Ramos (cell line): ENCODE measurements around the gene ZNF783.
"Not testable (repeated sequence)": the region's sequence is repeated elsewhere in the genome, so short reads cannot be mapped to it uniquely, and the experiment has no call there.

ENCODE experiments used
- in situ Hi-C: fragments of 300-500 bp; cut with MboI; formaldehyde crosslinking; loops from one replicate; pipeline ENCODE4 v1.14.3; 2022; ENCODE audit warnings: low sequenced_read_pairs; ENCODE audit not compliant: unreplicated experiment

ZNF783 gene

GRCh38 chr7:149295481-149295850 lies 33.5 kb downstream of the ZNF783 start:
- in situ Hi-C loops = no loop called here

DNA sequence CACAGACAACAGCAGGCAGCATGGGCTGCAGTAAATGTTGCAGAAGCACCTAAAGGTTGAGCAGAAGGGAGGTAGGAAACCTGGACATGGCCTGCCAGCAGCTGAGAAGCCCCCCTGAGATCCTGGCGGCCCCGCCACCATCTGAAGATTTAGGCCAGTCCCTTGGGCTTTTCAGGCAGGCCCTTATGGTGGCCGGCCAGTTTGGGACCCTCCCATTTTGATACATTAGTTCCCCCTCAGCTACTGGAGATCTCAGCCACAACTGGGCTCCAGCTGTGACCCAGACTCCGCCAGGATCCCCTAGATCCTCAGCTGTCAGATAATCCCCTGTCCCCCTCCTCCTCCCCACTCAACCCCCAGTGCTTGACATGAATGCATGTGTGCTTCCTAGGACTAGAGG lies 34.4 kb downstream of the ZNF783 start:
- in situ Hi-C loops = no loop called here

DNA sequence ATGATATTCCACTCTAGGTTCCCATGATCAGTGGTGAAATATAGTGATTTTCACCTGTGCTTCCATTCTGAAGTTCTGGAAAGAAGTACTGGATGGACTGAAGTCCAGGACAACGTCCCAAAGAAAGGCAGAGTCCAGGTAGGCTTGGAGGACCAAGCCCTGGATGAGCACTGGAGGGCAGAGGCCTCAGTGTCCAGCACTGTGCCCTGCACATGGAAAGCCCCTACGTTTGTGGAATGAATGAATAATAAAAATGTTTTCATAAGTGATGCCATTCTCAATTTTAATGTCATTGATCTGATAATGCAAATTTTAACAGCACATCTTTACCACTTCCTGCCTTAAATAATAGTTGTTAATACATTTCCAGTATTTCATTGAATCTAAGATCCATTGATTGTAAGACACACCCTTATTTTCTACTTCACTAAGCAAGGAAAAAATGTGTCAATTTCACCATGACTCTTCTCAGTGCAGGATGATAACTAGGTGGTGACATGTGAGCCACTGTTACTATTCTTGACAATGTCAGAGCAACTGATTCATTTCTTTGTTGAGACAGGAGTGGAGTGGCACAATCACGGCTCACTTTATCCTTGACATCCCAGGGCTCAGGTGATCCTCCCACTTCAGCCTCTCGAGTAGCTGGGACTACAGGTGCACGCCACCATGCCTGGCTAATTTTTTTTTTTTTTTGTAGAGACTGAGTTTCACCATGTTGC lies 35.2 kb downstream of the ZNF783 start:
- in situ Hi-C loops = no loop called here

GRCh38 chr7:149300620-149301285 lies 38.8 kb downstream of the ZNF783 start:
- in situ Hi-C loops = no loop called here

GRCh38 chr7:149302222-149302621 lies 40.2 kb downstream of the ZNF783 start:
- in situ Hi-C loops = no loop called here

DNA sequence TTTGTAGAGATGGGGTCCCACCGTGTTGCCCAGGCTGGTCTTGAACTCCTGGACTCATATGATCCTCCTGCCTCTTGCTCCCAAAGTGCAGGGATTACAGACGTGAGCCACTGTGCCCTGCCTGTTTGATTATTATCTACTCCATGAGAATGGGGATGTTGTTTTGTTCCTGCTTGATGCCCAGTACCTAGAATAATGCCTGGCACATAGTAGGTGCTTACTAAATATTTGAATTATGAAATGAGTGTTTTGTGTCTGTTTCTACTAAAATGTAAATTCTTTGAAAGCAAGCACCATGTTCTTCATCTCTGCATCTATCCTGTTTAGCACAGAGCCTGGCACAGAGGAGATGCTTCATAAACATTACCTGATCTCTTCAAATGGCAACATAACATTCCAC lies 40.9 kb downstream of the ZNF783 start:
- in situ Hi-C loops = no loop called here

- in situ Hi-C loops = no loop called here
These were observed 42.0 kb downstream of the ZNF783 start for GRCh38 chr7:149304006-149304405.

GRCh38 chr7:149306854-149307253 lies 44.9 kb downstream of the ZNF783 start:
- in situ Hi-C loops = no loop called here

- in situ Hi-C loops = no loop called here
These were observed 45.9 kb downstream of the ZNF783 start for GRCh38 chr7:149307775-149308501.

DNA sequence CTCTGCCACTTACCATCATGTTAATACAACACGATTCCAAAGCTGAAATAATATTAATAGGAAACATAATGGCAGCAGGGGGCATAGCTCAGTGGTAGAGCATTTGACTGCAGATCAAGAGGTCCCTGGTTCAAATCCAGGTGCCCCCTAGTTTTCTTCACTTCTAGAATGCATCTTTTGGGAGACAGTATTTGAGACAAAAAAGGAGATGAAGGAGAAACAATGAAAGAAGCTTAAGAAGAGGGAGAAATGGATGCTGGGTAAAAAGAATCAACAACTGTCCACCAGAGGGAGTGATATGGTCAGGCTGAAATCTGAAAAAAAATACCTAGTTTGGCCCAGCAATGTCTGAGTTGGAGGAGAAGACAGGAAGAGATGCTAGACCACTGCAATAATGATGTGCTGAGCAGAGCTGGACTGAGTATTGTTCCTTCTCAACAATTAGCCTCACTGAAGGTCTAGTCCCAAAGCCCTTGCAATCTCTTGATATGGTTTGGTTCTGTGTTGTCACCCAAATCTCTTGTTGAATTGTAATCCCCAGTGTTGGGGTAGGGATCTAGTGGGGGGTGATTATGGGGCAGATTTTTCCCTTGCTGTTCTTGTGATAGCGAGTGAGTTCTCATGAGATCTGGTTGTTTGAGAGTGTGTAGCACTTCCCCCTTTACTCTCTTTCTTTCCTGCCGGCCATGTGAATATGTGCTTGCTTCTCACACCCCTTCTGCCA lies 48.3 kb downstream of the ZNF783 start:
- in situ Hi-C loops = no loop called here

DNA sequence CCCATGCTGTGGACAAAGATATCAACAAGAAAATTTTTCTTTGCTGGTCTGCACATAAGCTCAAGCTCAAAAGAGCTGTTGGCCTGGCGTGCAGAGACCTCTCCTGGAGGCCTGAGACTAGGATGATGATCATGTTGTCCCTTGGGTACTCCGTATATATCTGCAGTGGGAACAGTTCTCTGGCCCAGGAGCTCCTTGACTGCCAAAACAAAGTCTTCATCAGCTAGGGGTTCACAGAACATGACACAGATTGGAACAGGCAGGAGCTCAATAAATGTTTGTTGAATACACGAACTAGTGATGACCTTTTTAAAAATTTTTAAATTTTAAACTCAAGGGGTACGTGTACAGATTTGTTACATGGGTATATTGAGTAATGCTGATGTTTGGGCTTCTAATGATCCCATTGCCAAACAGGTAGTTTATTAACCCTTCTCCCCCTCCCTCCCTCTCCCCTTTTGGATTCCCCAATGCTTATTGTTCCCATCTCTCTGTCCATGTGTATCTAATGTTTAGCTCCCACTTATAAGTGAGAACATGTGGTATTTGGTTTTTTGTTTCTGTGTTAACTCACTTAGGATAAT lies 49.1 kb downstream of the ZNF783 start:
- in situ Hi-C loops = no loop called here

- in situ Hi-C loops = no loop called here
These were observed 52.0 kb downstream of the ZNF783 start for GRCh38 chr7:149313981-149314380.

DNA sequence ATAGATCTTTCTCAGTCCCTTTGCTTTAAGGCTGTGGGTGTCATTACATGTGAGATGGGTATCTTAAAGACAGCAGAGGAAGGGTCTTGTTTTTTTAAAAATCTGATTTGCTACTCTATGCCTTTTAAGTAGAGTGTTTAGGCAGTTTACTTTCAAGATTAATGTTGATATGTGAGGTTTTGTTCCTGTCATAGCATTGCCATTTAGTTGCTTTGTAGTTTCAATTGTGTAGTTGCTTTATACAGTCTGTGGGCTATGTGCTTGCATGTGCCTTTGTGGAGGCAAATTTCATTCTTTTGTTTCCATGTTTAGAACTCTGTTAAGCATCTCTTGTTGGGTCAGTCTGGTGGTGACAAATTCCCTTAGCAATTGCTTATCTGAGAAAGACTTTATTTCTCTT lies 54.6 kb downstream of the ZNF783 start:
- in situ Hi-C loops = no loop called here

DNA sequence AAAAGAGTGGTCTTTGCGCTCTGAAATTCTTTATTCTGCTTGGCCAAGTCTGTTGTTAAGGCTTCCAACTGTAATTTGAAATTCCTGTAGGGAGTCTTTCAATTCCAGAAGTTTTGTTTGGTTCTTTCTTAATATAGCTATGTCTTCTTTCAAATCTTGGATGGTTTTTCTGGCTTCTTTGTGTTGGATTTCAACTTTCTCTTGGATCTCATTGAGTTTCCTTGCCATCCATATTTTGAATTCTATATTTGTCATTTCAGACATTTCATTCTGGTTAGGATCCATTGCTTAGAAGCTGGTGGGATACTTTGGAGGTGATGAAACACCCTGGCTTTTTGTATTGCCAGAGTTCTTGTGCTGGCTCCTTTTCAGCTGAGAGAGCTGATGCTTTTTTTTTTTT lies 55.5 kb downstream of the ZNF783 start:
- in situ Hi-C loops = no loop called here

- in situ Hi-C loops = no loop called here
These were observed 56.1 kb downstream of the ZNF783 start for GRCh38 chr7:149317986-149318672.

DNA sequence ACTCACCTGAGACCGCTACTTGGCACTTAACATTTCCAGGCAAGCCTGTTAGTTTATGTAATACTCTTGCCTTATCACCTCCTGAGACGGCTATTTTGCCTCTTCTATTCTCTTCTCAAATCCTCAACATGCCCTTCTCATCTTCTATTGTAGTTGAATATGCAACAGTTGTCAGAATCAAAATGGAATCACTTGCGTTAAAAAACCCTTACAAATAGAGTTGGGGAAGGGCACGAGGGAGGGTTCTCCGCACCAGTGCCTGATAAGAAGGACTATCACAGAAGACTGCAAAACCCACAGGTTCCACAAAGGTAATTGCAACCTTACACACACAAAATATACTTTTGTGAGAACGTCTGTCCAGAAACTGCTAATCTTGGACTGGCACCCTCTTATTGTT lies 57.4 kb downstream of the ZNF783 start:
- in situ Hi-C loops = no loop called here

- in situ Hi-C loops = no loop called here
These were observed 58.5 kb downstream of the ZNF783 start for GRCh38 chr7:149320313-149321124.

DNA sequence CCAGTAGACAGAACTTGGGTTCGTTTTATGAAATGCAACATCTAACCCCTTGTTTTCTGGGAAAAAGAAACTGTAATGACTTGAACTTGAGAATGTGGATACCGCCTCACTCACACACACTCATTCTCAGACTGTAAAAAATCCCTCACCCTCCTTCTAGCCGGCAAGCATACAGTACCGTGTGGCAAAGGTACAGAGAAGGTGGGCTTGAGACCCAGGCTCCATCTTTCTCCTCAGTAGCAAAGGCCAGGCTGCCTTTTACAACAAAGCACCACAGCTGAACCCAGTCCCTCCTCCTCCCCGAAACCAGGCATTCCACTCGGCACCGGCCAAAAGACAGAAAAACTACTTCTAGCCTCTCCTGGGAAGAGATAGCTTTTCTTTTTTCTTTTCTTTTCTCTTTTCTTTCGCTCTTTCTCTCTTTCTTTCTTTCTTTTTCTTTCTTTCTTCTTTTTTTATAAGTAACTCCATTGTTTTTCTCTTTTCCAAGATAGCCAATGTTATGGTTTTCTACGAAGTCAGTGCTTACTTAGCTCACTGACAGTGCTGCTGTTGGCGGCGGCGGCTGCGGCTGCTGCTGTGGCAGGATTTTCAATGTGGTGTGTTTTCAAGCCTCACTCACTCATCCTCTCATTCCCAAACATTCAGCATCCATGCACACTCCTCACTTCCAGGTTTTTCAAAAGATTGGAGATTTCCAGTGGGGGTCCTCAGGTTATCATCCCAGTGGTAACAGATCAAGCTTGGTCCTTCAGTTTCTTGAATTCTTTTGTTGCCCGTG lies 59.3 kb downstream of the ZNF783 start:
- in situ Hi-C loops = not testable (repeated sequence)
